Measurements from ENCODE around the gene ARHGAP10.
A peak's percentile ranks its signal among the peaks of the same experiment; 100 is the strongest.

The ARHGAP10 gene

DNA sequence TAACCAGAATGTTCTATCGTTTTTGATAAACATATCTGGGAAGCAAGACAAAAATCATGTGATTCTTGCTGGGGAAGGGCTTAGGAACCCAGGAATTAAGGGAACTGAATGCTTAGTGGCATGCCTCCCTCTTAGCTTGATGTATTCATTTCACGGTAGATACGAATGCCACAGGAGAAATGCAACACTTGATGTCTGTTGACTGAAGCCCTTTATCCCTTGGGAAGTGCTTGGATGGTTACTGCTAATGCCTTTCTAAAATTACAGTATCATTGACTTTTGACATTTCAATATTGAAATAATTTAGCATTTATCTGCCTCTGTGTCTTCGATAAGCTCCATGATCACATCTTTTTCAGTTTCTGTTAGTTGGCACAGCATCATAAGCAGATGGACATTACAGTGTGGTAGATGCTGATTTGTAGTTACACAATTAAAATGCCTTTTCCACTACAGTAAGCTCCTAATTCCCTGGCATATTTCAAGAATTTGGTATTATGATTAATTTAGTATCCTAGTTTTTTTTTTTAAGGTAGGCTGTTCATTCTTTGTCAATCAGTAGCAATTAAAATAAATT lies 226.7 kb downstream of the ARHGAP10 start:
- DNase-seq = no peak

DNA sequence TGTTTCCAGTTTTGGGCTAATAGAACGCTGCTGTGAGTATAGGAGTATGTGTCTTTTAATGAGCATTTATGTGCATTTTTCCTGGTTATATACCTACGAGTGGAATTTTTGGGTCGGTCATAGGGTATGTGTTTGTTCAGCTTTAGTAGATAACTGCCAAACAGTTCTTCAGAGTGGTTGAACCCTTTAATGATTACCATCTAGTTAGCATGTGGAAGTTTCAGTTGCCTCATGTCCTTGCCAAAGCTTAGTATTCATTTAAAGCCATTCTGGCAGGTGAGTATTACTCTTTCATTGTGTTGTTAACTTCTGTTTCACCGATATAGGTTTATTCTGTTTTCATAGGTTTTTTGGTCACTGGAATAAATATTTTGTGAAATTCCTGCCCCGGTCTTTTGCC lies 229.1 kb downstream of the ARHGAP10 start:
- no peak for DNase-seq

DNA sequence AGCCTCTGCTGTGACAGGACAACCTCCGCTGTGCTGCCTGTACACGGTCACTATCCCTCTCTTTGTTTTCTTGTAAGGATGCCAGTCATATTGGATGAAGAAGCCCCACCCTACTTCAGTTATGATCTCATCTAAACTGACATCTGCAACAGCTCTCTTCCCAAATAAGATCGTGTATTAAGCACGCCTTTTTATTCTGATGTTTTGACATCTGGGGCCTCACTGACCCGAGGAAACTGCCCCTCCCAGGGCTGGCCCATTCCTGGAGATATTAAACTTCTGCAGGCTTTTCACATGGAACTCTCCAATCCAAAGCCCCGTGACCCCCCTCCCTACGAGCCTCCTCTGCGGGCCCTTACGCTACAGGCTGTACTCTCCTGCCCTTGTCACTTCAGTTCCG lies 232.0 kb downstream of the ARHGAP10 start:
- no peak for DNase-seq

DNA sequence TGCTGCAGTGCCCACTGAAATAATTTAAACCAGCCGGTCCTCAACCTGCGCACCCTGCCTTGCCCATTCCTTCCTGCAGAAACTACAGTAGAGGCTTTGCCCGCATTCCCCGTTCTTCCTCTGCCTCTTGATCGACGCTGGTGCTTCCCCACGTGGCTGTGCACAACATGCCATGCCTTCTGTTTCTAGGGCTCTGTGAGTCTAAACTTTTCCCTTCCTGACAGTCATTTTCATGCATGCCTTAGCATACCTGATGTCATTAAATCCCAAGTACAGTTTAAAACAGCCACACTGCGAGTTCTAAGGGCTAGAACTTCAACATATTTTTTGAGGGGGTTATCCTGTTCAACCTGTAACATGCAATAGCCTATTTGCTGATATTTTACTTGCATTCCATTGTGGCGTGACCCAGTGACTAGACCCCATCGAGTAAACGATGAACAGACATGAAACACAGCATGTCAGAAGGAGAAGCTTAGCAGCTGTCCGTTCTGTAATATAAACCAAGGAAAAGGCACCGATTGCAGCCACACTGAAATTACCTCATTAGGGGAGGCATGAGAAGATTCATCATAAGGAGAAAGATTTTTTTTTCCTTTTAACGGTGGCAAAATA lies 232.5 kb downstream of the ARHGAP10 start:
- no peak for DNase-seq

DNA sequence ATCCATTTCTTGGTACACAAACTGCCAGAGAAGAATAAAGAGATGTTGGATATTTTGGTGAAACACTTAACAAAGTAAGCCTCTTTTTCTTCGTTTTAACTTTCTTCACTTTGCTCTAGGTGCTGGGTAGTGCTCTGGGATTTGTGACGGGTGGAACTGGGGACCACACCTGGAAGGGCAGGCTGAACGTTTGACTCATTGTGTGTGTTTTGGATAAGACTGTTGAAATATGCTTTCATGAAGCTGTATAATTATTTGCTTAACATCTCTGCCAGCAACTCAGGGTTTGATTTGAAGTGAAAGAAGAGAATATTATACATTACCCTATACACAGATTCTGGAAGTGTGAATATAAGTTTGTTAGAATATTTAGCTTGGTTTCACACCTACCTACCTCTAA lies 233.2 kb downstream of the ARHGAP10 start:
- no peak for DNase-seq

DNA sequence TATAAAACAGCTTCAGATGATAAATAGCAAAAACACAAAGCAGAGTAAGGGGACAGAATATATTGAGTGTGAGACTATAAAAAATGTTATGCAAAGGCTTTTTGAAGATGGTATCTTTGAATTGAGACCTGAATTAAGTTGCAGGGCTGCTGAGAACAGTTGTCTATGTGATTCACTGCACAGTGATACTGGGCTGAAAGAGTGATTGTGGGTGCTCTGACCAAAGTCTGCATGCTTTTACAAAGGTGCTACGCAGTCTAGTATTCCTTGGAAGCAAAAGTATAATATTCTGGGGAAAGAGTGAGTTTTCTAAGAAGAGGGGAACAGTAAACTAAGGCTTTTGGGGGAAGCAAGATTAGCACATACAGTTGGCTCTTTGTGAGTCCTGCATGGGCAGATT lies 234.0 kb downstream of the ARHGAP10 start:
- DNase-seq = no peak

DNA sequence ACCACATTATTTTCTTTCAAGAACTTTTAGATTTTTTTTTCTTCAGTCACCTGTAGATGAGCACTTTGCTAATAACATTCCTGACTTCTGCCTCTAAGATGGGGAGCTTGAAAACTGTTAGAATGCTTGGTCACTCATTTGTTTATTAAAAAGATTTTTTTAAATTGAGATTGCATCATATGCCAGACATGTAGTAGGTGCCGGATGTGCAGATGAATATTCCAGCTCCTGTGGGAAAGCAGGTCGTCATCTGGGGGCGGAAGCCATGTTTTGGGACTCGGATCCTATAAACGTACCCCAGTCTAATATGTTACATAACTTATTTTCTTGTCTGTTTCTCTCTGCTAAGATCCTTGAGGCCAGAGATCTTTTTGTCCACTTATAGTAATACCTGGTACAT lies 236.8 kb downstream of the ARHGAP10 start:
- DNase-seq = no peak

DNA sequence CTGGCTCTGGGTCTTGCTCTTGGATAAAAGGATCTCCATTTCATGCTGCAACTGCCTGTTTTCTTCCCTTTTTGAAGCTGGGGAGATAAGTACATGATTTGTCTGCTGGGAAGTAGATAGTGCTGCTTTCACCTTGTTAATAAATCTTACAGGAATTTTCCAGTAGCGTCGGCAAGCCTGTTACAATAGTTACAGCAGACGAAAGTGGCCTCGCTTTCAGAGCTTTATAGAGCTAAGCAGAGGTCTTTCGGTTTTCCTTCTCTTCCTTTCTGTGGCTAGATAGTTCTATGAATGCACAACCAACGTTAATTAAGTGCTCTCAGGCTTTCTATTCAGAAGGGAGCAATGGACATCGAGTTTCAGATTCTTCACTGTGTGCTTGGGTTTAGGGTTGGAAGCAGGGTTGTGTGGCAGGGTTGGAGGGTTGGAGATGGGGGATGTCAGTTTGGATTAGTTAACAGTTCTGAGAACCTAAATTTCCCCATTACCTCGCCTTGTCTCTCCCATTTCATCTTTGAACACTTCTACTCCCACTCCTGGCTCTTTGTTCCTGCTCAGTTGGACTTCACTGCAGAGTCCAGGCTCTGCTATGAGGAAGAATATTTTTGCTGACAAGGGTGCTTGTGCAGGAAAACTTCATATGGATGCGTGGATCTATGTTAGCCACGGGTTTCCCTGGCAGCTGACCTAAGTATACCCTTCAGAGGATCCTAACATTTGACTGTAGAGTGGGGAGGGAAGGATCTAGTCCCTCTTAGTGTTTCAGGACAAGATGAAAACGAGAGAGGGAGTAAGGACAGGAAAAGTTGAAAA lies 237.9 kb downstream of the ARHGAP10 start:
- DNase-seq = no peak

DNA sequence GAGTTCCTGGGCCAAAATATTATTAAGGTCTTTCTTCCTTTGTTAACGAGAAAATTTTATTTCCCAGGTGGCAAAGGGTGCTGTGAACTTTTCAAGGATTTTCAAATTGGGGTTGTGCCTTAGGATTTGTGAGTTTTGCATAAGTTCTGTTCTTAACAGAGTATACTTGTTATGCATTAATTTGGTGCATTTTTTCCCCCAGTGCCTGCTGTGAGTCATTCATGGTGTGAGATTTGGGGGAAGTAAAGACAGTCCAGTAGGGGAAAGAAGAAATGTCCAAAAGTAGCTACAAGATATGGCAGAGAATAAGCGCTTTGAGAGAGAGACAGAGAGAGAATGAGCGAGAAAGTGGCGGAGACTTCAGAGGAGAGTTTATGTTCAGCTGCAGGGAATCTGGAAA lies 239.2 kb downstream of the ARHGAP10 start:
- DNase-seq = no peak

DNA sequence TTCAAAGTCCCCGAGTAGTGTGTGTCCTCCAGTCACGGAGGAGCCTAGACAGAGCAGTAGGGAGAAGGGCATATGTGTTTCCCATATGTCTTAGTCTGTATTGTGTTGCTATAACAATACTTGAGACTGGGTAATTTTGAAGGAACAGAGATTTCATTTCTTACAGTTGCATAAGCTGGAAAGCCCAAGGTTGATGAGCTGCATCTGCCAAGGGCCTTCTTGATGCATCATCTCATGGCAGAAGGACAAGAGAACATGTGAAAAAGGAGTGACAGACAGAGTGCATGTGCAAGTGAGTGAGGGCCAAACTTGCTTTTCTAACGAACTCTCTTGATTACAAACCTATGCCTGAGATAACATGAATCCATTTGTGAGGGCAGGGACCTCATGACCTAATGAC lies 243.4 kb downstream of the ARHGAP10 start:
- no peak for DNase-seq

DNA sequence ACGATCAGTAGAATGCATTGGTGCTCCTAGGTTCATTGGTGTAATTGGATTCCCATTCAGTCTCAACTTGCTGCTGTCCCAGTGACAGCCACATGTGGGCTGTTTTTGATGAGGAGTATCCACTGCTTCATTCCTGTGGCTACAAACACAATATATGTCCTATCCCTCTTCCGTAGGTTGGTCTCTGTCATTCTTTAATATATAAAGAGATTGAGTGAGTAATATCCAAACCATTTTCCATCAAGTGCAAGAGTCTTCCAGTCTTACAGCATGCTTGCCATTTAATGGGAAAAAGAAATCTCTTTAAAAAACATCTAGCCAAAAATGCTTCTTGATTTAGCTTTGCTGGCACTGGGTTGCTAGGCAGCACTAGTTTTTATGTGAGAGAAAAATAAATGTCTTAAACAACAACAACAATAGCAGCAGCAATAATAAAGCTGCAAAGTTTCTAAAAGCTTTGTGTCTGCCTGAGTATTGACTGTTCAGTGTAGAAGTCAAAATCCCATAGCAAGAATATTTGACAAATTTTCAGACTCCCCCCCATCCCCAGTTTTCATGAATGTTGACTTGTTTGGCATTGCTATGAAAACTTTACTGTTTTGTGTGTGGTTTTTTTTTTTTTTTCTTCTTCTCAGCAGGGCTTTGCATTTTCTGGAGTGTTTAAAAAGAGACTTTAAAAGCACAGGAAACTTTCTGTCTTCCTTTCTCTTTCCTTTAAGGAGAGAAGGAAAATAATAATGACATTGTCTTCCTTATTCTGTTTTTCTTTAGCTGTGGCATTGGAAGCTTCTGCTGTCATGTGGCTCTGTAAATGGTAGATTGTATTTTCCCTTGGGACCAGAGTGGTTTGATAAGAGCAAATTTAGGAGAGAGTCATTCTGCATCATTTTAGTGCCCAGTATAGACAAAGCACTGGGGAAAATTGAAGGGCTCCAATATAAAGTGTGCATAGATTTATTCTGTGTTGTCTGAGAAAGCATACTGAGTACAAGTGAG lies 244.3 kb downstream of the ARHGAP10 start:
- DNase-seq = no peak

DNA sequence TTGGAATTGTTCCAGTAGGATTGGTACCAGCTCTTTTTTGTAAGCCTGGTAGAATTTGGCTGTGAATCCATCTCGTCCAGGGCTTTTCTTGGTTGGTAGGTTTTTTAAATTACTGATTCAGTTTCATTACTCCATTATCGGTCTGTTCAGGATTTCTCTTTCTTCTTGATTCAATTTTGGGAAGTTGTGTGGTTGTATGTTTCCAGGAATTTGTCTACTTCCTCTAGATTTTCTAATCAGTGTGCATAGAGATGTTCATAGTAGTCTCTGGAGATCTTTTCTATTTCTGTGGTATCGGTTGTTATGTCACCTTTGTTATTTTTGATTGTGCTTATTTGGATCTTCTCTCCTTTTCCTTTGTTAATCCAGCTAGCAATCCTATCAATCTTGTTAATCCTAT lies 248.7 kb downstream of the ARHGAP10 start:
- DNase-seq = no peak

DNA sequence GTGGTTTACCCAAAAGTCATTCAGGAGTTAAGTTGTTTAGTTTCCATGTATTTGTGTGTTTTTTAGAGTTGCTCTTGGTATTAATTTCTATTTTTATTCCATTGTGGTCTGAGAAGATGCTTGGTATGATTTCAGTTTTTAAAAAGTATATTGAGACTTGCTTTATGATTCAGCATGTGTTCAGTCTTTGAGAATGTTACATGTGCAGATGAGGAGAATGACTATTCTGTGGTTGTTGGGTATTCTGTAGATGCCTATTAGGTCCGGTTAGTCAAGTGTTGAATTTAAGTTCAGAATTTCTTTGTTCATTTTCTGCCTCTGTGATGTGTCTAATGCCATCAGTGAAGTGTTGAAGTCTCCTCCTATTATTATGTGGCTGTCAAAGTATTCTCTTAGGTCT lies 249.4 kb downstream of the ARHGAP10 start:
- no peak for DNase-seq

DNA sequence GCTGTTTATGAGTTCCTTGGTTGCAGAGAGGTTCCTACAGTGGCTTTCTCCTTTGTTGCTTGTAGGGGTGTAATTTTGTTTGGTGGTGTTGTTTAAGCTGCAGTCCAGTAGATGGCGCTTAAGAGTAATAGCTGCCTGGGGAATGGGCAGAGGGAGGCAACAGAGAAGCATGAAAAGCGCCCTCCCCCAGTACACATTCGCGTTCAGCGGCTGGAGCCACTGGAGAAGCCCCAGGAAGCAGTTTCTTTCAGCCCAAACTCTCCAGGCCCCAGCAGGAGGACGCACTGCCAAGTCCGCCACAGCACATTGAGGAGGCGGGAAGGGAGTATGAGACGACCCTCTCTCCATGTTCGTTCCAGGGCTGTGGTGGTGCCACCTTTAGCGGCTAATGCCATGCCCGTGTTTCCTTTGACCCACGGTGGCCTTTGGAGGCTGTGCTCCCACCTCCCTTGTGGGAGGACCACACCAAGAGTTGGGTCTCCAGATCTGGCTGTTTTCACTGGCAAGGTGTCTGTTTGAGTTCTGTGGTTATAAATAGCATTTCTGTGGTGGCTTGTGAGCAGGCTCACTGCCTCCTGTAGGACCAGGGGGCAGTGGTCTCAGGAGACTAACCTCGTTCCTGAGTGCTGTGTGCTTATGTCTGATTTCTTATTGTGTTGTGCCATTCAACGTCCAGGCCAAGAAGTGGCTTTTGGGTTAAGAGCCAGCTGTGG lies 252.3 kb downstream of the ARHGAP10 start:
- DNase-seq = peak; percentile 1 to 3

DNA sequence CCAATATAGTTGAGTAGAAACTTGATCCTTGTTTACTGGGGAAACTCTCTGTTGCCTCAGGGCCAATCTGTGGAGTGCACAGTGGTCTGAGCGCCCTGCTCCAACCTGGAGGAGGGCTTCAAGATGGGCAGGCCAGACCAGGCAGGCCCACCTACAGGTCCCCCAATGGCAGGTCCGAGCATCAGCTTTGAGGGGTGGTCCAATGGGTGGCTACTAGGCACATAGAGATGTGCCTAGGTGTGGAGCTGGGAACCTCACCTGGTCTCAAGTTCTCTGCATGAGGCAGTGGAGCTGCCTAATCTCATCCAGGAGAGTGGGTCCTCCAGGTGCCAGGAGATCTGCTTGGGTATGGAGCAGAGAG lies 252.9 kb downstream of the ARHGAP10 start:
- DNase-seq = no peak

DNA sequence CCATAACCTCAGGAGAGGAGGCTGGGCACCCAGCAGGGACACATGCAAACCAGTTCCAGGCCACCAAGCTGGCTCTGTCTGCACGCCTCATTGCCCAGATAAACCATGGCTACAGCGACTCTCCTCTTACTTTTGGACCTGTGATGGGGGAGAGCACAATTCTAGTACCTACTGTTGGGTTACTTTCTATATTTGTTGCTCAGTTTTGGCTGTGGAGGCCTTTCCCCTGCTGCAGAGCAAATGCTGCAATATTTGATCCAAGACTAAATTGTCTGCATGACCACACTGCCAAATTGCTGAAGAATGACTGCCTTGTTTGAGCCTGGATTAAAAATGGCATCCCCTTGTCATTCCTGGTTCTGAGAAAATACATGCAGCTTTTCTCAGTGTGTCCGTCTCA lies 253.5 kb downstream of the ARHGAP10 start:
- DNase-seq = no peak

DNA sequence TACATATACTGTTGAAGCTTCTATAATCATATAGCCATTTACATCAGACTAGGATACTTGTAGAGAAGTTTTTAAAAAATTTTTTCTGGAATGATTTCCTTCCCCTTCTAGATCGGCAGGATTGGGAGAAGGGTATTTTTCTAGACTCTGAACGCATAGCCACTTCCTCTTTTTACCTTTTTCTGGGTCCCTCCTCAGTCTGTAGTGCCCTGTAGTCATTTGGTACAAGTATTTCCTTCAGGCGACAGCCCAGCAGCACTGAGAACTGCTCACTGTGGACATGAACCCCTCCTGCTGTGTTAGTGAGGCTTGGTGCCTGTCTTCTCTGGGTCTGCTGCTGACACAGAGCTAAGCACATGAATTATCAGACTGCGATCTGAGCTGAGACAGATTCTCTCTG lies 255.4 kb downstream of the ARHGAP10 start:
- no peak for DNase-seq

DNA sequence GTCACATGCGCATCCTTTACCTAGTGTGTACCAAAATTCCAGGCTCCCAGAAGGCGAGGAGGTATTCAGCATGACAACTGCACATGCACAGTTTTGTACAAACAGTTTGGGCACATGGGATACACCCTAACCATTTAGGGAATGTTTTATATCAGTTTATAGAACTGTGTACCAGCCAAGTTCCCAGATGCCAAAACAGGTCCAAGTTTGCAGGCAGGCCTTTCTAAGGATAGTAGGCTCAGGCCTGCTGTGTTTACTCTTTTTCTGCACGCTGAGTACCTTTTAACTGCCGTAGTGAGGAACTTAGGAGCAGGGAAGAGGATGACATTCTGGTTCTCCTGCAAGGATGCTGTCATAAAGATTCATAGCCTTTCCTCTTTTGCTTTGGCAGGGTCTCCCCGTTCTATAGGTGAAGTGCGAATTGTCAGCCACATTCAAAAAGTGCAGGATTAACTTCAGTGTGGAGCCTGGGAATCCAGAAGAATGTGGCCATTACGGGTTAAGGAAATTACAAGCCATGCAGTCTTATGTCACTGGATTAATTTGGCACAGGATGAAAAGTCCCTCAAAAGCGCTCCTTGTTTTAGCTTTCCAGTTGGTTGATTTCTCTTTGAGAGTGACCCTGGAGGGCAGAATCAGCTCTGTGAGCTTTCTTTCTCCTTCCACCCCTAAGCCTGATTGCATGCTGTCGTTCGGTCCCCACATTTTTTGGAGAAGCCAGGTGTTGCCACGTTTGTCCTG lies 259.8 kb downstream of the ARHGAP10 start:
- no peak for DNase-seq

DNA sequence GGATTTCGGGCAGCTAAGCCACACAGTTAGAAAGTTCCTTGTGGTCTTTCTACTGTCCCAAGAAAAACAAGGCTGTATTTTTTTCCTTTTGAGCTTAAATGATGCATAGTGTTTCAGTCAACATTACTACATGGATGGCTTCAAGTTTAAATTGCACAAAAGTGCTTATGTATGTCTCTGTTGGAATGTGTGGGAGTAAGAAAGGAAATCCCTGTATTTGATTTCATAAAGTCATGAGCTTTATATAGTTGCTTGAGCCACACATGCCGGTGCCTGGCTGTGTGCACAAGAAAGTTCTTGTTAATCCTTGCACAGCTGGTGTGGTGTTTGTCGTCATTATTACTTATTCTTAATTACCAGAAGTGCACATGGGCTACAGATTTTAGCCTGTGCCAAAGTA lies 262.2 kb downstream of the ARHGAP10 start:
- no peak for DNase-seq

DNA sequence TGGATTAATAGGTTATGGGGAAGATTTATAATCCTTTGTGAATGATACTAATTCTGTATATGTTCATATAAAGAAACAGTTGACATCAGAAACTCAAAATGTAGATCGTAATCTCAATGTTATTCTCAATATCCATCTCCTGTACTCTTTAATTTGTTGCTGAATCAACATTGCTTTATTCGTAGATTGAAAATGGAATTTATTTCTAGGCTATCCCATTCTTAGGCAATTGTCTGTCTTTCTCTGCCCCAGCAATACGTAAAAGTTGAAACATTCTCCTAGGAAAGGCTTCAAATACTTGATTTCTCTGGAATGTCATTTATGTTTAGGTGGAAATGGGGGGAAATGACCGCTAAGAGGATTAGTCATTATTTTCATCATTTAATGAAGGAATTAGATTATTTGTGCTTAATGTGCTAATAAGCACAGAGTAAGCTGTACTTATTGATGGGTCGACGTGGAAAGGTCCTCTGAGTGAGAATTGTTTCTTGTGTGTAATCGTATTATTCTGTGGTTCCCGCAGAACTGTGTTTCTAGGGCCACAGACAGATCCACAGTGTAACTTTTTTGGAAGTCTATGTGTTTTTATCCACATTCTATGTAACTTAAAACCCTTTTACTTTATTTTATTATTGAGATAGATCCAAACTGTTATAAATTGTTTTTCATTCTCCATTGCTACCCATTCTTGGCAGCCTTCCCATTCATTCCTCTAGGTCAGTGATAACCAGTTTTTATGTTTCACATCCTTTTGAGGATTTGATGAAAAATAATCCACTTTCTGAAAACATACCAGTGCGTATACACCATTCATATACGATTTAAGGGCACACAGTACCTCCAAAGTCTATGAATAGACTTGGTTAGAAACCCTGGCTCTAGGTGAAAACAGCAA lies 262.9 kb downstream of the ARHGAP10 start:
- DNase-seq = no peak

DNA sequence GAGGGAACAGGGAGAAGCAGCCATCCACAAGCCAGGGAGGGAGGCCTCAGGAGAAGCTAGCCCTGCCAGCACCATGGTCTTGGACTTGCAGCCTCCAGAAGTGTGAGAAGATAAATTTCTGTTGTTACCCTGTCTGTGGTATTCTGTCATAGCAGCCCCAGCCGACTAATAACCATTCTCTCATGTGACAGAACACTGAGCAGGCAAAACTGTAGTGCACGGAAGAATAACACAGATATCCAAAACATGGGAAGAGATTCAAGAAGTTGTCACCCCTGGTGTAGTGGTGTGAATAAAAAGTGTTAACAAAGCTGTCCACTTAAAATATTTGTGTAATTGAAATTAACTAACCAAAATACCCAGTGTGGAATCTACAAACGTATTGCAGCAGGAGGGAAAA lies 265.0 kb downstream of the ARHGAP10 start:
- DNase-seq = no peak

Measured in stimulated activated CD4-positive, alpha-beta T cell treated with anti-CD3 and anti-CD28 coated beads, Interleukin-2, amount 100 ng/mL, for 48 hours (primary cell).